Cardiac muscle cell (in vitro differentiated cells and primary cell): ENCODE measurements around the gene SCTR. TPM values are rescaled to one million over a fixed set of nuclear protein-coding genes. Genes with fewer than 3 reads are reported as not detected.

ENCODE experiments used
- DNase-seq, 2 donors: peaks; one replicate each; pipeline versions ENCODE4 v3.0.0 to v3.0.0-alpha.2; 2010 to 2017; ENCODE audit warnings: low read depth in 1 of 2, low spot score in 1 of 2
- H3K27ac ChIP-seq: fragments of 200-600 bp; sonication (generic); 2 replicates; pipeline ENCODE4 v1.5.1; 2016
- H3K27me3 ChIP-seq: fragments of 200-600 bp; sonication (generic); 2 replicates; pipeline ENCODE4 v1.6.0; 2016; ENCODE audit warnings: control low read depth
- H3K36me3 ChIP-seq: fragments of 200-600 bp; sonication (generic); 2 replicates; pipeline ENCODE4 v1.5.1; 2016; ENCODE audit warnings: control low read depth
- H3K4me1 ChIP-seq: fragments of 200-600 bp; sonication (generic); 2 replicates; pipeline ENCODE4 v1.8.1; 2017; ENCODE audit warnings: low read depth, mild to moderate bottlenecking, mixed run types
- H3K4me3 ChIP-seq: fragments of 200-600 bp; sonication (generic); 2 replicates; pipeline ENCODE4 v1.5.1; 2016; ENCODE audit warnings: mild to moderate bottlenecking
- H3K9me3 ChIP-seq: fragments of 200-600 bp; sonication (generic); 2 replicates; pipeline ENCODE4 v1.5.1; 2017; ENCODE audit warnings: low read depth, mild to moderate bottlenecking, control low read depth
- polyA plus RNA-seq: library from polyadenylated mRNA; unstranded; fragments of >200 nt; fragmentation: Nextera tagmentation; extraction: Ambion mirVana; gene quantifications from 2 replicates; pipeline ENCODE4 v1.2.1, GENCODE V29; 2016
- total RNA-seq: library from RNA; depleted of rRNA; stranded (reverse); fragments of >200 nt; gene quantifications from 2 replicates; pipeline ENCODE4 v1.2.3, GENCODE V29; 2016
- TF ChIP-seq, protein P1 (sequence below): IDR thresholded peaks from 2 replicates; pipeline ENCODE4 v1.5.1; 2012; ENCODE audit warnings: low read depth, mild to moderate bottlenecking, low read length

Gene SCTR
- total and polyA plus RNA-seq, 2 experiments from 2014 or later = 0.09 TPM; not detected in 1

DNA sequence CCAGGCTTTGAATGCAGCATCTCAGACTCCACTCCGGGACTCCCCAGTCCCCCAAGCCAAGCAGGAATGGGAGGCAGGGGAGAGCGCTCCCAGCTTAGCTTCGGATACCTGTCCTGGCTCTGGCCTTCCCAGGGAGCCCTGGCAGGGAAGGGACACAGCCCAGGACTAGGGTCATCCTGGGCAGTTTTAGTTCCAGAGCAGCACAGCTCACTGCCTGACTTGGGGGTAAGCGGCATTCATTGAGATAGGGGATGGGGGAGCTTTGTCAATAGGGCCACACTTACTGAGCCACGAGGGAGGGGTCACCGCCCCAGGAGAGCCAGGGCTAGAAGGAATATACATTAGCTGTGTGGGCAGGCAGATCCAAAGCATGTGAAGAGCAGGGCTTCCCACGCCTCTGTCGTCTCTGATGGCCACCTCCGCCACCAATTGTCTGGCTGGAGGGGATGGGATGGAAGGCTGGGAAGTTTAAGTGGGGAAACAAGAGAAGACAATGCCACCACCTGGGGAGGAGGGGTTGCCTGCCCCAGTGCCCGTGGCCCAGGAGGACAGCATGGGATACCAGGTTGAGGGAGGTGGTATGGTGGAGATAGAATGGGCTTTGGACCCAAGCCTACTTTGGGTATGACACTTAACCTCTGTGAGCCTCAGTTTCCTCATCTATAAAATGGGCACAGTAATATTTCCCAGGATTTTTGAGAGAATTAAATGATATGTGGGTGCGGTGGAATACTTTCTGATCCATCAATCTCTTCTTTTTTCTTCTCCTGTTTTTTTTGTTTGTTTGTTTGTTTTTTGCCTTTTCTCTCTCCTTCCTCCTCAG is 40.2 kb downstream of the SCTR start:
- no peaks in the 10 kb centered on the region for H3K36me3 ChIP-seq
- no peaks in the 10 kb centered on the region for H3K27me3 ChIP-seq
- H3K4me1 ChIP-seq = peaks cover 35% of the 10 kb centered on the region
- H3K27ac ChIP-seq = no peak overlapping the region
- DNase-seq = no peak
- TF ChIP-seq, protein P1, sequence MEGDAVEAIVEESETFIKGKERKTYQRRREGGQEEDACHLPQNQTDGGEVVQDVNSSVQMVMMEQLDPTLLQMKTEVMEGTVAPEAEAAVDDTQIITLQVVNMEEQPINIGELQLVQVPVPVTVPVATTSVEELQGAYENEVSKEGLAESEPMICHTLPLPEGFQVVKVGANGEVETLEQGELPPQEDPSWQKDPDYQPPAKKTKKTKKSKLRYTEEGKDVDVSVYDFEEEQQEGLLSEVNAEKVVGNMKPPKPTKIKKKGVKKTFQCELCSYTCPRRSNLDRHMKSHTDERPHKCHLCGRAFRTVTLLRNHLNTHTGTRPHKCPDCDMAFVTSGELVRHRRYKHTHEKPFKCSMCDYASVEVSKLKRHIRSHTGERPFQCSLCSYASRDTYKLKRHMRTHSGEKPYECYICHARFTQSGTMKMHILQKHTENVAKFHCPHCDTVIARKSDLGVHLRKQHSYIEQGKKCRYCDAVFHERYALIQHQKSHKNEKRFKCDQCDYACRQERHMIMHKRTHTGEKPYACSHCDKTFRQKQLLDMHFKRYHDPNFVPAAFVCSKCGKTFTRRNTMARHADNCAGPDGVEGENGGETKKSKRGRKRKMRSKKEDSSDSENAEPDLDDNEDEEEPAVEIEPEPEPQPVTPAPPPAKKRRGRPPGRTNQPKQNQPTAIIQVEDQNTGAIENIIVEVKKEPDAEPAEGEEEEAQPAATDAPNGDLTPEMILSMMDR = no peak
- no peak overlapping the region for H3K4me3 ChIP-seq
- no peaks in the 10 kb centered on the region for H3K9me3 ChIP-seq

DNA sequence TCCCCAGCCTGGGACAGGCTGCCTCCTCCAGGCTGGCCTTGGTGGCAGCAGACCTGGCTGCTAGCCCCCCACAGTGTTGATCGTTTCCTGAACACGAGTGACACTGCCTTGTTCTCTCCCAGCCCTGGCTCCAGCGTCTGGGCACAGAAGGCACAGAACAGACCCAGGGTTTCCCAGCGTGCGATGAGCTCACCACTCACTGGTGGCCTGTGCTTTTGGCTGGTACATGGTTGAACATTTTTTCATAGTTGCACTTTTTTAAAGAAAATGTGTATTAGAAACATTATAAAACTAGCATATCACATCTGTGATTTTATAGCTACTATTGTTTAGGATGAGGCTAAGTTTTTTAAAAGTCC is 40.9 kb downstream of the SCTR start:
- H3K4me1 ChIP-seq = peaks cover 35% of the 10 kb centered on the region
- DNase-seq = no peak

DNA sequence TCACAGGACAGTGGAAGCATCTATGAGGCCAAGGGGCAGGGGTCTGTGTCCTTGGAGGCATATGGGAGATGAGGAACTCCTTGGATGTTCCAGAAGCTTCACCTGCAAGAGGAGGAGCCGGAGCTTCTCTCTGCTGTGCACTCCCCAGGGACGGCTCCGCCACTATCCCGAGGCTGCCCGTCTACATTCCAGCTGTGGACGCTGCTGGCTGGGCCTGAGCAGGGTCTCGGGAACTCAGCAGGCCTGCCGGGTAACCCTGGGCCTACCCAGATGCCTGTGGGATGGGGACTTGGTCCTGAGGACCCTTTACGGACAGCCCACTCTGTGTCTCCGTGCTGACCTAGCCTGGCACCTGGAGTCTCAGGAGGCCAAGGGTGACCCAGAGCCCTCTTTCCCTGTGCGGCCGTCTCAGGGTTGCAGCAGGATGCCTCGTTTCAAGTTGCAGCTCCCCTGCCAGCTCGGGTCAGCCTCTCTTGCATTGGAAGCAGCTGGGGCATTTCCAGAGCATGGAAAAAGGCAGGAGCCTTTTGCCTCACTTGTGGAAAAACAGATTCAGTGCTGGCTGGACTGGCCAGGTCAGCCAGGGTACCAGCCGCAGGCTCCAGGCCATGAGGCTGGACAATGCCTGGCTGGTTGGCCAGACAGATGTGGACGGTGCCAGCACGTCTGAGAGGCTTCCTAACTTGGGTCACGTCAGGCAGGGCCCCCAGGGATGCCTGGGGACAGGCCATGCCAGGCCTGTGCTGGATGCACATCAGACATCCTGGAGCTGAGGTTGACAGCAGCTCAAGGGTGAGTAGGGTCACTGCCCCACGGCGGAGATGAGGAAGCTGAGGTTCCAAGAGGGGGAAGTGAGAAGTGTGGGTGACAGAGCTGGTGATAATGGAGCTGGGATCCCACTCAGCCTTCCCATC is 41.5 kb downstream of the SCTR start:
- peaks cover 29% of the 10 kb centered on the region for H3K4me1 ChIP-seq
- H3K9me3 ChIP-seq = no peaks in the 10 kb centered on the region
- H3K27me3 ChIP-seq = no peaks in the 10 kb centered on the region
- no peak overlapping the region for H3K4me3 ChIP-seq
- H3K36me3 ChIP-seq = no peaks in the 10 kb centered on the region
- TF ChIP-seq, protein P1 = no peak
- H3K27ac ChIP-seq = no peak overlapping the region
- DNase-seq = no peak

More for the DNA sequence above, 40.9 kb downstream of the SCTR start:
- no peaks in the 10 kb centered on the region for H3K9me3 ChIP-seq
- H3K27me3 ChIP-seq = no peaks in the 10 kb centered on the region
- no peaks in the 10 kb centered on the region for H3K36me3 ChIP-seq
- H3K27ac ChIP-seq = no peak overlapping the region
- no peak overlapping the region for H3K4me3 ChIP-seq
- TF ChIP-seq, protein P1 = no peak

- no peak for DNase-seq
These were observed 42.5 kb downstream of the SCTR start for GRCh38 chr2:119481501-119482455.

More at GRCh38 chr2:119481501-119482455, 42.5 kb downstream of the SCTR start:
- Histone ChIP-seq H3K4me3 (no peak overlapping the region), H3K27ac (no peak overlapping the region), H3K4me1 (peaks cover 20% of the 10 kb centered on the region), H3K27me3 (no peaks in the 10 kb centered on the region), H3K36me3 (no peaks in the 10 kb centered on the region), H3K9me3 (no peaks in the 10 kb centered on the region)
- TF ChIP-seq, protein P1 = no peak
